HG02884 (cell line): ENCODE results near the gene MBD3.

ENCODE experiments used
- ATAC-seq: cut with Tn5 transposase; IDR thresholded peaks from one replicate; pipeline ENCODE4 v1.9.1; 2021; ENCODE audit warnings: mild to moderate bottlenecking, moderate library complexity; ENCODE audit not compliant: unreplicated experiment

Gene MBD3

GRCh38 chr19:1601613-1602064, 9.0 kb upstream of the MBD3 start:
- no peak for ATAC-seq

GRCh38 chr19:1599460-1599846, 6.8 kb upstream of the MBD3 start:
- no peak for ATAC-seq

GRCh38 chr19:1598777-1599459, 6.3 kb upstream of the MBD3 start:
- no peak for ATAC-seq

- ATAC-seq: no peak
Measured at GRCh38 chr19:1593501-1593772, 772 bp upstream of the MBD3 start.

- ATAC-seq: no peak
Measured at GRCh38 chr19:1592024-1592754, 476 bp downstream of the MBD3 start.

- ATAC-seq: no peak
Measured at GRCh38 chr19:1591421-1592023, 1.1 kb downstream of the MBD3 start.

- no peak for ATAC-seq
Measured at GRCh38 chr19:1590641-1591397, 1.8 kb downstream of the MBD3 start.

GRCh38 chr19:1587872-1588271, 4.8 kb downstream of the MBD3 start:
- no peak for ATAC-seq

GRCh38 chr19:1585243-1585580, 7.5 kb downstream of the MBD3 start:
- ATAC-seq: no peak

GRCh38 chr19:1584500-1585242, 8.0 kb downstream of the MBD3 start:
- ATAC-seq: no peak

- ATAC-seq: no peak
Measured at GRCh38 chr19:1582201-1582600, 10.5 kb downstream of the MBD3 start.

- ATAC-seq: no peak
Measured at GRCh38 chr19:1580957-1581356, 11.7 kb downstream of the MBD3 start.

GRCh38 chr19:1580382-1580781, 12.3 kb downstream of the MBD3 start:
- no peak for ATAC-seq

GRCh38 chr19:1579222-1579621, 13.4 kb downstream of the MBD3 start:
- no peak for ATAC-seq

- ATAC-seq: no peak
Measured at GRCh38 chr19:1577929-1578618, 14.6 kb downstream of the MBD3 start.

- ATAC-seq: no peak
Measured at GRCh38 chr19:1577090-1577928, 15.4 kb downstream of the MBD3 start.

- no peak for ATAC-seq
Measured at GRCh38 chr19:1576242-1577089, 16.2 kb downstream of the MBD3 start.

GRCh38 chr19:1575323-1576241, 17.1 kb downstream of the MBD3 start:
- no peak for ATAC-seq
